NCI-H1092 treated with DMSO at 0.1 percent for 48 hours (cell line): ENCODE measurements around the gene SCGB1D1.
"Not testable (repeated sequence)": the region's sequence is repeated elsewhere in the genome, so short reads cannot be mapped to it uniquely, and the experiment has no call there.

Experiments used
- DNase-seq: peaks from one replicate; lab custom pipeline; 2025; lab: John Stamatoyannopoulos, UW

SCGB1D1 gene

DNA sequence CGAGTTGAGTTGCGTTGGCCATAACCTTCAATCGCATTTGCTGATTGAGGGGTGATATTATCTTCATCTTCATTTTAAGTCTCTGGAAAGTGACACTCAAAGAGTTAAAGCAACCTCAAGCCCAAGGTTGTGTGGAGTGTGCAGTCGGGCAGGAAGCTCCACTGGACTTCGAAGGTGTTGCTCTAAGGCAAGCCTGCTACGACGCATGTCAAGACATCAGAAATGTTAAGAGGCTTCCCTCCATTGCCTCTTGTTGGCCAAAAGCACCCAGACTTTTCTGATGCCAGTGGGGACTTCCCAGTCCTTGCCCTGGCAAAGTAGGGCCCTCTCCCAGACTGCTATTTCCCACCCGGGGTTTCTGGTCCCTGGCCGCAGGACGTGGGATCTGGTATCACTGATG is 23.6 kb upstream of the SCGB1D1 start:
- no peak for DNase-seq

DNA sequence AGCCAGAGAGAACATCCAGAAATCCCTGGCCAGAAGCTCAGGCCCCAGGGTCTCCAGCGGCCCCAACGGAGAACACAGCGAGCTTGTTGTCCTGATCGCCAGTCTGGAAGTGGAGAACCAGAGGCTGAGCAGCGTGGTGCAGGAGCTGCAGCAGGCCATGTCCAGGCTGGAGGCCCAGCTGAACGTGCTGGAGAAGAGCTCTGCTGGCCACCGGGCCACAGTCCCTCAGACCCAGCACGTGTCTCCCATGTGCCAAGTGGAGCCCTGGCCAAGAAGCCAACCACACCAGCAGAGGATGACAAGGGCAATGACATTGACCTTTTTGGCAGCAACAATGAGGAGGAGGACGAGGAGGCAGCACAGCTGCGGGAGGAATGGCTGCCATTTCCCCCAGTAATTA is 20.6 kb upstream of the SCGB1D1 start:
- no peak for DNase-seq

DNA sequence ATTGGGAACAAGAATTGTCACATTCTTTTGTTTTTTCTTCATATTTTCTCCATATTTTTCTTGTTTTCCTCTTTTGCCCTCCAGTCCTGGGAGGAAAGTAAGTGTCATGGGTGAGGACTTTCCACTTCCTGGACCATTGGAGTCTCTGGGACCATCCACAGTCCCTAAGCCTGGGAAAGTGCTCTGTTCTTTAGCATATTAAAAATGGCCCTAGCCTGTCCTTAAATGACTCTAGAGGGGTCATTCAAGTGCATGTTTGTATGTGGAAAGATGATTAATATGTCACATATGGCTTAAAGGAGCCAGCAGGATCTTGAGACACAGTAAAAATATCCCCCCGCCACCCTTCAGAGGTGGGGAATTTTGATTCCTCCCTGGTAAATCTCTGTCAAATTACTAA is 20.1 kb upstream of the SCGB1D1 start:
- DNase-seq, result no peak

DNA sequence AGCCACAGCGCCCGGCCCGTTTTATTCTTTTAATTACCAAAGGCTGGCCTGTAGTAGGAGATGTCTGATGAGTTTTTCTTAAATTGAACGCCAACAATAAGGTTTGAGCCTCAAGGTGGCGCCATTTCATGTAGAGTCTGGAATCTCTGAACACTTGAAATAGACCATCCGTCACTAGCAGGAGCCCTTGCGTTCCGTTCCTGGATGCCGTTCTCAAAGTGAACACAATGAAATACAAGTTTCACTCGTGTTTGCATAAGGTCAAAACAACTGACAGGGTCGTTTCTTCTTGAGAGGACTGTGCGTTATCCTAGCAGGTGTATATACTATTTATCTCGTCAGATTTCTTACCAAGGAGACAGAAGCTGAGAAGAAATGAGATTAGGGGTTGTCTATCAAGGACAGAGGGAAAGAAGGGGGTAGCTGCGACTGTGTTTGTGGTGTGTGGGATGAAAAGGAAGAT is 18.7 kb upstream of the SCGB1D1 start:
- DNase-seq, result peak; percentile 93

DNA sequence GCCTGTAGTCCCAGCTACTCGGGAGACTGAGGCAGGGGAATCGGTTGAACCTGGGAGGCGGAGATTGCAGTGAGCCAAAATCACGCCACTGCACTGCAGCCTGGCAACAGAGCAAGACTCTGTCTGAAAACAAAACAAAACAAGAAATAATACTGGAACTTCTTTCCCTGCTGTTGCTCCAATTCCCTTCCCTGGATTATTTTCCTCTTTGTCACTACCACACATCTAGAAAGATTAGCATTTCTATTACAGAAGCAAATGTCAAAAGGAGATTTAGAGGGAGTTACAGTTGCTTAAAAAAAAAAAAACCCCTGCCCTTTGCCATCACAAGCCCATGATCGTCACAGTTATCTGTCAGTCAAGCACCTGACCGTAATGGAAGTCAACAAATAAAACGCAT is 17.7 kb upstream of the SCGB1D1 start:
- no peak for DNase-seq

DNA sequence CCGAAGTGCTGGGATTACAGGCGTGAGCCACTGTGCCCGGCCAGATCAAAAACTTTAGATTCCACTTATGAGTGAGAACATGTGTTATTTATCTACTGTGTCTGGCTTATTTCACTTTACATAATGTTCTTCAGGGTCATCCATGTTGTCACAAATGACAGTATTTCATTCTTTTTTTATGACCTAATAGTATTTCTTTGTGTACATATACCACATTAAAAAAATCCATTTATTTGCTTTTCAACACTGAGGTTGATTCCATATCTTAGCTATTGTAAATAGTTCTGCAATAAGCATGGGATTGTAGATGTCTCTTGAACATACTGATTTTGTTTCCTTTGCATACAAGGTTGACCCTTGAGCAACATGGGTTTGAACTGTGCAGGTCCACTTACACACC is 13.2 kb upstream of the SCGB1D1 start:
- DNase-seq, result no peak

DNA sequence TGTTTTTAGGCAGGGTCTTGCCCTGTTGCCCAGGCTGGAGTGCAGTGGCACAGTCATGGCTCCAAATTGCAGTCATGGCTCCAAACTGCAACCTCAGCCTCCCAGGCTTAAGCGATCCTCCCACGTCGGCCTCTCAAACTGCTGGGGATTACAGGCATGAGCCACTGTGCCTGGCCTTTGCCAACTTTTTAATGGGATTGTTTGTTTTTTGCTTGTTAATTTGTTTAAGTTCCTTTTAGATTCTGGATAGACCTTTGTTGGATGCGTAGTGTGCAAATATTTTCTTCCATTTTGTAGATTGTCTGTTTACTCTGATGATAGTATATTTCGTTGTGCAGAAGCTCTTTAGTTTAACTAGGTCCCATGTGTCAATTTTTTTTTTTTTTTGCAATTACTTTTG is 10.0 kb upstream of the SCGB1D1 start:
- no peak for DNase-seq

DNA sequence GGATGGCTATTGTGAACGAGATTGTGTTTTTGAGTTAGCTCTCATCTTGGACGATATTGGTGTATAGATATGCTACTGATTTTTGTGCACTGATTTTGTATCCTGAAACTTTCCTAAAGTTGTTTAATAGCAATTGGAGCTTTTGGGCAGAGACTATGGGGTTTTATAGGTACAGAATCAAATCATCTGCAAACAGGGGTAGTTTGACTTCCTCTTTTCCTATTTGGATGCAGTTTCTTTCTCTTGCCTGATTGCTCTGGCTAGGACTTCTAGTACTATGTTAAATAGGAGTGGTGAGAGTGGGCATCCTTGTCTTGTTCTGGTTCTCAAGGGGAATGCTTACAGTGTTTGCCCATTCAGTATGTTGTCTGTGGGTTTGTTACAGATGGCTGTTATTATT is 8.9 kb upstream of the SCGB1D1 start:
- DNase-seq, result no peak

DNA sequence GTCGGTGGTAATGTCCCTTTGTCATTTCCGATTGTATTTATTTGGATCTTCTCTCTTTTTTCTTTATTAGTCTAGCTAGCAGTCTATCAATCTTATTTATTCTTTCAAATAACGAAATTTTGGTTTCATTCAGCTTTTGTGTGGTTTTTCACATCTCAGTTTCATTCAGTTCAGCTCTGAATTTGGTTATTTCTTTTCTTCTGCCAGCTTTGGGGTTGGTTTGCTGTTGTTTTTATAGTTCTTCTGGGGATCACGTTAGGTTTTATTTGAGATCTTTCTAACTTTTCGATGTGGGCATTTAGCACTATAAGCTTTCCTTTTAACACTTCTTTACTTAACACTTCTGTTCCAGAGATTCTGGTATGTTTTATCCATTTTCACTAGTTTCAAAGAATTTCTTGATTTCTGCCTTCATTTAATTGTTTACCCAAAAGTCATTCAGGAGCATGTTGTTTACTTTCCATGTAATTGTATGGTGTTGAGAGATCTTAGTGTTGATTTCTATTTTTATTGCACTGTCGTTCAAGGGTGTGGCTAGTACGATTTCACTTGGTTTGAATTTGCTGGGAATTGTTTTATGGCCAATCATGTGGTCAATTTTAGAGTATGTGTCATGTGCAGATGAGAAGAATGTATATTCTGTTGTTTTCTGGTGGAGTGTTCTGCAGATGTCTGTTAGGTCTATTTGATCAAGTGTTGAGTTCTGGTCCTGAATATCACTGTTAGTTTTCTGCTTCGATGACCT is 7.7 kb upstream of the SCGB1D1 start:
- no peak for DNase-seq

DNA sequence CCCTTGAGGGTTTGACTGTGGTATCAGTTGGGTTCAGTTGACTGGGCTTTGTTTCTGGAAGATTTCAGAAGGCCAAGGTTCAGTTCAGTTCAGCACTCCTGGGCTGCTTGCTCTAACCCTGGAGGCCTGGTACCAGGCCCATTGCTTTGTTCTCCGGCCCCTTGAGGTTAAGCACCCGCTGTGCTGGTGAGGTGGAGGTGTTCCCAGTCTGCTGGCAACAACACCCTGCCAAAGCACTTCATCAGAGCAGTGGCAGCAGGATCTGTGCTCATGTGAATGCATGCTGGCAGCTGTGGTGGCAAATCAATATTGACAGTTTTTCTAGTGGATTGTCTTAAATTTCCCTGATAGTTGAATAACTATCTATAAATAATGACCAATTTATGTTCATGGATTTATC is 3.8 kb upstream of the SCGB1D1 start:
- DNase-seq, result peak; percentile 92

DNA sequence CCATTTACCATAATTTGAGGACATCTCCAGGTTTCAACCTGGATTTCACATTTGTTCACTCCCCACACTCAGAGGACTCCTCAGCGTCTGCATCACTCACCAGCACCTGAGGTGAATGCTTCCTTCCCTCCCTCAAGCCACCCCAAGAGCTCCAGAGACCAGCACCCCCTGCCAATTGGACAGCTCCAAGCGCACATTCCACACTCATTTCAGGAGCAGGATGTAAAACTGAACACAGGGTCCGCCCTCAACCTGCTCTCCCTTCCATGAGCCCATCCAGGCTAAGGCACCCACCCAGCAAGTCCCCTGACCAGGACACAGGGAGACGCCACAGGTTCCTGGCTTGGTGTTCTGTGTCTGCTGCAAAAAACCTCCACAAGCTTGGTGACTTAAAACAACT is 3.9 kb downstream of the SCGB1D1 start:
- no peak for DNase-seq

DNA sequence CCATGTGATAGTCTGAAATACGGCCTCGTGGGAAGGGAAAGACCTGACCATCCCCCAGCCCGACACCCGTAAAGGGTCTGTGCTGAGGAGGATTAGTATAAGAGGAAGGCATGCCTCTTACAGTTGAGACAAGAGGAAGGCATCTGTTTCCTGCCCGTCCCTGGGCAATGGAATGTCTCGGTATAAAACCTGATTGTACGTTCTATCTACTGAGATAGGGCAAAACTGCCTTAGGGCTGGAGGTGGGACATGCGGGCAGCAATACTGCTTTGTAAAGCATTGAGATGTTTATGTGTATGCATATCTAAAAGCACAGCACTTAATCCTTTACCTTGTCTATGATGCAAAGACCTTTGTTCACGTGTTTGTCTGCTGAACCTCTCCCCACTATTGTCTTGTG is 5.0 kb downstream of the SCGB1D1 start:
- not testable (repeated sequence) for DNase-seq

DNA sequence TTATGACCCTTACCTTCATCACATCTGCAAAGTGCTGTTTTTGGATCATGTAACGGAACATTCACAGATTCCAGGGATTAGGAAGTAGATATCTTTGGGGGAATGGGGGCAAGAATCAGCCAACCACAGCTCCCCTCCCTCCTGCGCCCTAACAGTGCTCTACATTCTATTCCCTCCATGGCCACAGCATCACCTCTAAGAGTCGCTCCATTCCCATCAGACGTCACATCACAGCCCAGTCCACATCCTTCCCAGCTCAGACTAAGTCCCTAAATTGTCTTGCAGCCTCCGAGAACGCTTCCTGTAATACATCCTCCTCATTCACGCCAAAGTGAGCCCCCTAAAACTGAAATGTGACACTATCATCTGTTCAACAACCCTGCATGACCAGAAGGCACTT is 5.9 kb downstream of the SCGB1D1 start:
- DNase-seq, result no peak

DNA sequence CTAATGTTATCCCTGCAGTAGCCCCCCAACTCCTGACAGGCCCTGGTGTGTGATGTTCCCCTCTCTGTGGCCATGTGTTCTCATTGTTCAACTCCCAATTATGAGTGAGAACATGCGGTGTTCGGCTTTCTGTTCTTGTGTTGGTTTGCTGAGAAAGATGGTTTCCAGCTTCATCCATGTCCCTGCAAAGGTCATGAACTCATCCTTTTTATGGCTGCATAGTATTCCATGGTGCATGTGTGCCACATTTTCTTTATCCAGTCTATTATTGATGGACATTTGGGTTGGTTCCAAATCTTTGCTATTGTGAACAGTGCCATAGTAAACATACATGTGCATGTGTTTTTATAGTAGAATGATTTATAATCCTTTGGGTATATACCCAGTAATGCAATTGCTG is 7.4 kb downstream of the SCGB1D1 start:
- not testable (repeated sequence) for DNase-seq

DNA sequence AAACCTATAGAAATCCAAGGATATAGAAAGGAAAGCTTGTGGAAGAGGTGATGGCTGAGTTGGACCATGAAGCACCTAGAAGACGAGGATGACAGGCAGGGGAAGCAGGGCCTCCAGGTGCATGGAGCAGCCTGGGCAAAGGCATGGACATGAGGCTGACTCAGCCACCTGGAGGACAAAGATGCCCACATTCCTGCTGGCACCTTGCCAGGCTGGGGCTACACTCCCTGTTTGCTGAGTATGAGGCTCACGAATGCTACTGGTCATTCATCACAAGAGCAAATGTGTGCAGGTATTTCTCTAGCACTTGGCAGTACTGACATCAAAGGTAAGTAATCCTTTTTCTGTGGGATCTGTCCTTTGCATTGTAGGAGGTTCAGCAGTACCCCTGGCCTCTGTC is 11.4 kb downstream of the SCGB1D1 start:
- no peak for DNase-seq

DNA sequence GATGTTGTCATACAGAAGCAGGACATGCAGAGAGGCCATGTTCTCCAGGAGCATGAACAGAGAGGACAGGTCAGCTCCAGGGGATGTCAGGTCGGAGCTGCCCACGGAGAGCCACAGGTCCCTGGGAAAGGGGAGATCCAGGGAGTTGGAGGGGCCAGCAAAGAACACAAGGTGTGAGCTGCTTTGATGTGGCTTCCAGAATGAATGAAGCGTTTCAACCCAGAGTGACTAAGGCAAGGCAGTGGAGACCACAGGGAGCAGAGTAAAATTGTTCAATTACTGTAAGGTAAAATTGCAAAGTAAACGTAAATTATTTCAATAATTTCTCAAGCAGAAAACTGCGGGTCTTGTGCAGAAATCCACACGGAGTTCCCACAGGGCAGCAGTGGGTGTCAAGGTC is 12.9 kb downstream of the SCGB1D1 start:
- DNase-seq, result no peak

DNA sequence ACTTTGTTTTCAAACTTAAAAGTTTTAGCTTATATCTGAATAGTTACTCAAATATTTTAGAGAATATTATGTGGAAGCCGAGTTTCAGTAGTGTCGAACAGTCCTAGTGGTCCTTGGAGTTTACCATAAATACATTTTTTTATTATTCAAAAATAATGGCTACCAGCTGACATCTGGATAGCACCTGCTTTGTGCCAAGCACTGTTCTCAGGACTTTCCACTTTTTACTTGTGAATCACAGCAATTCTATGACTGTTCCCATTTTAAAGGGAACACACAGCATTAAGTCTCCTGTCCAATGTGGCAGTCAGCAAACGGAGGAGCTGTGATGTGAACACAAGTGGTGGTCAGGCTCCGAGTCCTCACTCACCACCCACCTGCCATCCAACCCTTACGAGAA is 14.4 kb downstream of the SCGB1D1 start:
- no peak for DNase-seq

DNA sequence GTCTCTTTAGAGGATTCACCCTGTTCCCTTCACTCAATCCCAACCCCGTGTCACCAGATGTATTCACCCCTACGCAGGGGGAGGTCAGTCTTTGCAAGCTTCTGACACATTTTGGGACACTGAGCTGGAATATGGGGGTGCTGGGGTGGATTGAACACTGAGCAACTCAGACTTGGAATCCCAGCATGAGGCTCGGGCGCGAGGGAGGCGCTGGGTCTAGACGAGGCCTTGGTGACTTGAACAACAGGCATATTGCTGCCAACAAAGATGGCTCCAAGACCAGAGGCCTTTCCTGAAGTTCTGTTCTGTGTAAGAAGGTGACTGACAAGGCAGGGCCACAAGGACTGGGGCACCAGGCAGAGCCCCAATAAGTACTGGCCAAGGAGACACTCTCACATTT is 15.4 kb downstream of the SCGB1D1 start:
- DNase-seq, result no peak

DNA sequence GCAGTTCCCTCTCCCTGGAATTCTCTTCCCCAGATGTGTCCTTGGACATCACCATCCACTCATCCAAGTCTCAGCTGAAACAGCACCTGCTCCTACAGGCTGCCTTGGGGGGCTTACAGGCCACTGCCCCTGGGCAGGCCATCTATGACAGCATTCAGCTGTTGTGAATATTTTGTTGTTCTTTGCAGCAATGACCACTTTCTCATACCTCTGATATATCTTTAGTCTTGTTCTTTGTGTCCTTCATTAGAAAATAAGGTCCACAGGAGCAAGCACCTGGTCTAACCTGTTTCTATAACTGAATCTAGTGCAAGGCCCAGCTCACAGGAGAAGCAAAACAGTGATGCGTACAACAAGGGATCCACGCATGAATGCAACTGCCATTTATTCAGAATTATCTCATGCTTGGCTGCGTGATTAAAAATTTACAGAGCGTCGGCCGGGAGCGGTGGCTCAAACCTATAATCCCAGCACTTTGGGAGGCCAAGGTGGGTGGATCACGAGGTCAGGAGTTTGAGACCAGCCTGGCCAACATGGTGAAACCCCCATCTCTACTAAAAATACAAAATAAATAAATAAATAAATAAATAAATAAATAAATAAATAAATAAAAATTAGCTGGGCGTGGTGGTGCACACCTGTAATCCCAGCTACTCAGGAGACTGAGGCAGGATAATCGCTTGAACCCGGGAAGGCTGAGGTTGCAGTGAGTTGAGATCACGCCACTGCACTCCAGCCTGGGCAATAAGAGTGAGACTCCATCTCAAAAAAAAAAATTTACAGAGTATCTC is 16.5 kb downstream of the SCGB1D1 start:
- DNase-seq, result not testable (repeated sequence)

DNA sequence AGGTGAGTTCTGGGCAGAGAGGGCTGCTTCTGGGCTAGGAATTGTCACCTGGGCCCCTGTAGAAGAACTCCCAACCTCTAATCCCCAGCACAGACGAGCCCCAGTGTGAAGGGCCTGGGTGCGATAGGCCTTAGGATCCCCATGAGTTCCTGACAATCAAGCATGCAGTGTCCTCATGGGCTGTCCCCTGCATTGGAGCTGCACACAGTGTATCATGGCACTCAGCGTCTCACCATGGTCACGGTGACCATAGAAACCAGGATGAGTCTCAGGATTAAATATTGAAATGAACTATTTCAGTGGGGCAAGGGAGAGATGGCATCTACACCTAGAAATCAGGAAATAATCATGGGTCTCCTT is 18.7 kb downstream of the SCGB1D1 start:
- DNase-seq, result no peak

DNA sequence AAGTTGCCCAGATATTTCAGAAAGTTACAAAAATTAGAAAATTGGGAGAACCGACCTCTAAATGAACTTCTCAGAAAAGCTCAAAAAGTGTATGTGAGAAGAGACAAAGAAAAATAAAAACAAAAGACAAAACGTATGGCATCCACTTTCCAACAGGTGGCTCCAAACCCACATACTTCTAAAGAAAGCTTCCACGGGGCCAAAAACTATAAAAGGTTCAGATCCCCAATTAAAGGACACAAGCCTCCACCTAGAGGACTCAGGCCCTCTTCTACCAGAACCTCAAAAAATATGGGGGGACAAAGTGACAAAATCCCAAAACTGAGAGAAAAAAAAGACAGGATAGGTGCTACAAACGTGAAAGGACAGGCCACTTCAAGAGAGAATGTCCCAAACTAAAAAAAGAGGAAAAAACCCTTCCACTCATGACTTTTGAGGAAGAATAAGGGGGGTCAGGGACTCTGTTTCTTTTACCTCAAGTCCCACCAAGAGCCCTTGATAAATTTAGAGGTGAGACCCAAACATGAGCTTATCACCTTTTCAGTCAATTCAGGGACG is 27.3 kb downstream of the SCGB1D1 start:
- peak; percentile 9 for DNase-seq

DNA sequence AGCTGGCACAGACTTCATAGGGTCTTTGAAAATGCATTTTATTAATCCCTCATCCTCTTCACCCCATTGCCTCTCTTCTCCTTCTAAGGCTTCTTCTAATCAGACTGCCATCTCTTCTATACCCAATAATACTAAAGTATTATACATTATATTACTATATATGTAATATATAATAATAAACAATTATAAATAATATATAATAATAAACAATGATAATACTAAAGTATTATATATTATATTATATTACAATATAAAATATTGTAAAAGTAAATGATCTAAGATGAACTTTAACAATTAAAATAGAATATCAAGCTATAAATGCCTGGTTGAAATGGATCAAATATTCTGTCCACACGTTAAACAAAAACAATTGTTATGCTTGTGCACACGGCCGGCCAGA is 31.5 kb downstream of the SCGB1D1 start:
- DNase-seq, result no peak

DNA sequence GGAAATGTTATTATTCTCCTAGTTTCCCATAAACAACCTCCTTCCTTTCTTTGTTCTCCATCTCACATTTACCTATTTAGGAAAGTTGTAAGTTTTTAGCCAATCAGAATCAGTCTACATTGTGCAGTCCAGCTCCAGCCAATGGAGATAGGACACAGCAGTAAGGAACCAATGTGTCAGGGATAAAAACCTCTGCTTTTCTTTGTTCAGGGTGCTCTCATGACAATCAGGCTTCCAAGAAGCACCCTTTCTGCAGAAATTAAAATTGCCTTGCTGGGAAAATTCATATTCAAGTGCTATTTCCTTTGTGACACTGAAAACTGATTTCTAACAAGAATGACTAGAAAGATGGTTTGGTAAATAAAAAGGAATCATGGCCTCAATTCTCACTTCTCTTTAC is 33.1 kb downstream of the SCGB1D1 start:
- DNase-seq, result no peak
